H9 (cell line): ENCODE measurements around the gene RAP1GAP. TPM values are rescaled to one million over a fixed set of nuclear protein-coding genes. Genes with fewer than 3 reads are reported as not detected.

Experiments used
- DNase-seq: peaks from one replicate; pipeline ENCODE4 v3.0.0-alpha.2; 2017
- H2AFZ ChIP-seq: one replicate; pipeline ENCODE4 v1.6.1; 2013; ENCODE audit warnings: mild to moderate bottlenecking, low read length, control low read depth, moderate library complexity
- H2AK5ac ChIP-seq: 2 replicates; pipeline ENCODE4 v1.6.1; 2013; ENCODE audit warnings: low read length, control low read depth, mixed read lengths; ENCODE audit not compliant: insufficient read length
- H2BK120ac ChIP-seq: one replicate; pipeline ENCODE4 v1.6.1; 2013; ENCODE audit warnings: low read depth, mild to moderate bottlenecking, low read length, control low read depth, inconsistent platforms; ENCODE audit not compliant: poor library complexity, severe bottlenecking
- H2BK12ac ChIP-seq: 2 replicates; pipeline ENCODE4 v1.6.1; 2013; ENCODE audit warnings: low read length, control low read depth, mixed read lengths, low read depth; ENCODE audit not compliant: insufficient read length
- H2BK15ac ChIP-seq: 2 replicates; pipeline ENCODE4 v1.6.1; 2013; ENCODE audit warnings: low read depth, low read length, control low read depth
- H2BK20ac ChIP-seq: one replicate; pipeline ENCODE4 v1.6.1; 2013; ENCODE audit warnings: low read depth, mild to moderate bottlenecking, low read length, control low read depth, inconsistent platforms; ENCODE audit not compliant: poor library complexity, severe bottlenecking
- H2BK5ac ChIP-seq: 2 replicates; pipeline ENCODE4 v1.6.1; 2013; ENCODE audit warnings: low read length, control low read depth, mixed read lengths; ENCODE audit not compliant: insufficient read length
- H3K14ac ChIP-seq: 2 replicates; pipeline ENCODE4 v1.6.1; 2013; ENCODE audit warnings: low read length, control low read depth; ENCODE audit not compliant: insufficient read depth
- H3K18ac ChIP-seq: 2 replicates; pipeline ENCODE4 v1.6.1; 2013; ENCODE audit warnings: low read depth, mild to moderate bottlenecking, mixed read lengths, low read length, control low read depth; ENCODE audit not compliant: insufficient read length
- H3K23ac ChIP-seq: 2 replicates; pipeline ENCODE4 v1.6.1; 2013; ENCODE audit warnings: low read length, control low read depth, mixed read lengths, low read depth; ENCODE audit not compliant: insufficient read length
- H3K23me2 ChIP-seq: 2 replicates; pipeline ENCODE4 v1.6.1; 2013; ENCODE audit warnings: low read depth, mild to moderate bottlenecking, mixed read lengths, low read length, control low read depth; ENCODE audit not compliant: insufficient read length, poor library complexity, severe bottlenecking
- H3K27ac ChIP-seq: 2 replicates; pipeline ENCODE4 v1.5.1; 2013; ENCODE audit warnings: low read length, control low read depth, mixed read lengths, low read depth; ENCODE audit not compliant: insufficient read length
- H3K27me3 ChIP-seq: 2 replicates; pipeline ENCODE4 v1.6.1; 2013; ENCODE audit warnings: low read length, control low read depth, inconsistent platforms; ENCODE audit not compliant: insufficient read depth
- H3K4ac ChIP-seq: 2 replicates; pipeline ENCODE4 v1.6.1; 2013; ENCODE audit warnings: low read depth, mild to moderate bottlenecking, control low read depth, inconsistent platforms, low read length, moderate library complexity
- H3K4me1 ChIP-seq: 2 replicates; pipeline ENCODE4 v1.6.1; 2013; ENCODE audit warnings: low read length, control low read depth, inconsistent platforms; ENCODE audit not compliant: insufficient read depth
- H3K4me2 ChIP-seq: 2 replicates; pipeline ENCODE4 v1.6.1; 2013; ENCODE audit warnings: low read length, control low read depth, mixed read lengths; ENCODE audit not compliant: insufficient read length, insufficient read depth
- H3K56ac ChIP-seq: 2 replicates; pipeline ENCODE4 v1.6.1; 2013; ENCODE audit warnings: low read depth, mild to moderate bottlenecking, mixed read lengths, low read length, control low read depth; ENCODE audit not compliant: insufficient read length
- H3K79me1 ChIP-seq: 2 replicates; pipeline ENCODE4 v1.6.1; 2013; ENCODE audit warnings: low read depth, mild to moderate bottlenecking, moderate library complexity, low read length, control low read depth, inconsistent platforms; ENCODE audit not compliant: insufficient read depth, poor library complexity, severe bottlenecking
- H3K79me2 ChIP-seq: 2 replicates; pipeline ENCODE4 v1.6.1; 2013; ENCODE audit warnings: low read length, control low read depth, inconsistent platforms; ENCODE audit not compliant: insufficient read depth
- H3K9ac ChIP-seq: 2 replicates; pipeline ENCODE4 v1.6.1; 2013; ENCODE audit warnings: low read length, control low read depth, mixed read lengths; ENCODE audit not compliant: insufficient read length; ENCODE audit errors: extremely low read depth
- H3K9me3 ChIP-seq: one replicate; pipeline ENCODE4 v1.6.1; 2013; ENCODE audit warnings: low read depth, low read length, inconsistent platforms; ENCODE audit not compliant: control insufficient read depth
- H3T11ph ChIP-seq: one replicate; pipeline ENCODE4 v1.6.1; 2013; ENCODE audit warnings: mild to moderate bottlenecking, low read length, control low read depth, inconsistent platforms
- H4K20me1 ChIP-seq: one replicate; pipeline ENCODE4 v1.6.1; 2013; ENCODE audit not compliant: control insufficient read depth, insufficient read length, insufficient read depth
- H4K5ac ChIP-seq: 2 replicates; pipeline ENCODE4 v1.6.1; 2013; ENCODE audit warnings: low read depth, mild to moderate bottlenecking, mixed read lengths, low read length, control low read depth; ENCODE audit not compliant: insufficient read length
- H4K8ac ChIP-seq: replicated peaks from 2 replicates; pipeline ENCODE4 v1.6.1; 2013; ENCODE audit warnings: low read length, control low read depth, mixed read lengths, low read depth; ENCODE audit not compliant: insufficient read length
- H4K91ac ChIP-seq: 2 replicates; pipeline ENCODE4 v1.6.1; 2013; ENCODE audit warnings: low read depth, mild to moderate bottlenecking, moderate library complexity, mixed read lengths, low read length, control low read depth; ENCODE audit not compliant: insufficient read length
- H3K27ac Mint-ChIP-seq, 3 experiments: 2 replicates in 2 of 3; 3 replicates in 1 of 3; pipeline ENCODE4 v1.8.0; 2020 to 2021; ENCODE audit warnings: mixed read lengths in 3 of 3, mild to moderate bottlenecking in 1 of 3, moderate library complexity in 1 of 3
- H3K27me3 Mint-ChIP-seq: 2 replicates; pipeline ENCODE4 v1.8.0; 2021; ENCODE audit warnings: low read depth, mild to moderate bottlenecking, moderate library complexity, mixed read lengths
- H3K36me3 Mint-ChIP-seq, 3 experiments: 2 replicates in 2 of 3; 3 replicates in 1 of 3; pipeline ENCODE4 v1.8.0; 2020 to 2021; ENCODE audit warnings: low read depth in 3 of 3, mixed read lengths in 3 of 3; ENCODE audit not compliant: insufficient read depth in 1 of 3
- H3K4me1 Mint-ChIP-seq, 2 experiments: 2 replicates each; pipeline ENCODE4 v1.8.0; 2020; ENCODE audit warnings: mixed read lengths in 2 of 2
- H3K4me3 Mint-ChIP-seq, 2 experiments: 2 replicates in 1 of 2; 3 replicates in 1 of 2; pipeline ENCODE4 v1.8.0; 2020 to 2021; ENCODE audit warnings: mild to moderate bottlenecking in 2 of 2, mixed read lengths in 2 of 2, moderate library complexity in 1 of 2
- H3K9me3 Mint-ChIP-seq, 2 experiments: 2 replicates in 1 of 2; 3 replicates in 1 of 2; pipeline ENCODE4 v1.8.0; 2020; ENCODE audit warnings: mild to moderate bottlenecking in 2 of 2, mixed read lengths in 2 of 2, moderate library complexity in 1 of 2
- CTCF ChIP-seq: fragments of 200-600 bp; sonication (generic); conservative IDR thresholded peaks from 3 replicates; pipeline ENCODE4 v1.8.0; 2021; ENCODE audit warnings: antibody characterized with exemption, mild to moderate bottlenecking
- WGBS: extraction: QIAGEN DNeasy Blood & Tissue Kit; methylation state at CpG from one replicate; pipeline ENCODE4 v1.1.7; 2013; ENCODE audit warnings: missing lambda C conversion rate, low lambda C conversion rate, mixed read lengths; ENCODE audit not compliant: insufficient read length; ENCODE audit errors: extremely low coverage; 5-methylcytosine and 5-hydroxymethylcytosine counted together
- total RNA-seq: library from RNA; stranded (reverse); gene quantifications from 2 replicates; pipeline ENCODE4 v1.2.1, GENCODE V29; 2021

Gene RAP1GAP
- total RNA-seq, 1 experiment from 2014 or later: 7.9 TPM

GRCh38 chr1:21662426-21663247, 6.5 kb downstream of the RAP1GAP start:
- H3K14ac ChIP-seq: no peak overlapping the region
- Mint-ChIP-seq H3K36me3 (no peaks in the 10 kb centered on the region; a peak in 1 of 7 replicates), H3K27me3 (peaks cover 36% of the 10 kb centered on the region), H3K4me3 (no peak overlapping the region), H3K4me1 (peaks cover 15 to 30% of the 10 kb centered on the region in 2 experiments), H3K9me3 (no peaks in the 10 kb centered on the region), H3K27ac (no peak overlapping the region)
- no peak overlapping the region for H2BK15ac ChIP-seq
- H3K79me2 ChIP-seq: no peaks in the 10 kb centered on the region
- no peaks in the 10 kb centered on the region for H3K23me2 ChIP-seq
- no peaks in the 10 kb centered on the region; the same call in 1 of the 2 replicates for H3K27me3 ChIP-seq
- no peak for TF ChIP-seq CTCF
- no peaks in the 10 kb centered on the region for H3K9me3 ChIP-seq
- no peak overlapping the region for H3K23ac ChIP-seq
- no CpG with 5 or more reads among the region's 6 CpGs for WGBS
- no peak overlapping the region for H3K27ac ChIP-seq
- no peak overlapping the region for H2AFZ ChIP-seq
- no peak overlapping the region for H3K18ac ChIP-seq
- H4K20me1 ChIP-seq: no peaks in the 10 kb centered on the region
- no peak overlapping the region for H2BK120ac ChIP-seq
- H2BK12ac ChIP-seq: no peak overlapping the region
- H3K4ac ChIP-seq: no peak overlapping the region
- no peaks in the 10 kb centered on the region for H3K79me1 ChIP-seq
- no peak overlapping the region for H2AK5ac ChIP-seq
- H3T11ph ChIP-seq: no peak overlapping the region
- H3K4me1 ChIP-seq: no peaks in the 10 kb centered on the region
- H2BK20ac ChIP-seq: no peak overlapping the region
- no peak overlapping the region for H3K9ac ChIP-seq
- H3K56ac ChIP-seq: no peak overlapping the region
- no peak overlapping the region for H3K4me2 ChIP-seq
- no peak overlapping the region for H4K8ac ChIP-seq
- H4K91ac ChIP-seq: no peak overlapping the region
- no peak for DNase-seq
- no peak overlapping the region for H2BK5ac ChIP-seq
- no peak overlapping the region for H4K5ac ChIP-seq
